A673 (cell line): ENCODE results near the gene SCYL2. TPM values are rescaled to one million over a fixed set of nuclear protein-coding genes. Genes with fewer than 3 reads are reported as not detected.

Experiments
- BruUV-seq: library from RNA; stranded (reverse); fragments of 400-500 nt; replicated peaks from 2 replicates; lab custom pipeline; 2021; lab: Mats Ljungman, UMichigan
- CTCF ChIA-PET: fragments of 300-600 bp; sonication (Branson Sonifier 250); formaldehyde crosslinking; loops from one replicate; lab custom pipeline; 2022; ENCODE audit warnings: antibody characterized with exemption; lab: Charles Lee
- POLR2A ChIA-PET: fragments of 300-600 bp; sonication (Branson Sonifier 250); formaldehyde crosslinking; loops from one replicate; lab custom pipeline; 2022; ENCODE audit warnings: antibody characterized with exemption; ENCODE audit not compliant: low non-redundant PET; lab: Charles Lee
- DNase-seq: peaks from one replicate; pipeline ENCODE4 v3.0.0-alpha.2; 2015; ENCODE audit warnings: low spot score
- H3K27ac ChIP-seq: fragments of 200-600 bp; sonication (generic); 2 replicates; pipeline ENCODE4 v1.5.1; 2016; ENCODE audit warnings: mixed run types, low read depth, mild to moderate bottlenecking, mixed read lengths, antibody characterized with exemption, low read length; ENCODE audit not compliant: poor library complexity, severe bottlenecking
- H3K27me3 ChIP-seq: fragments of 200-600 bp; sonication (generic); replicated peaks from 2 replicates; pipeline ENCODE4 v1.6.1; 2017; ENCODE audit warnings: mixed run types, low read depth, mild to moderate bottlenecking, mixed read lengths, antibody characterized with exemption, low read length; ENCODE audit not compliant: insufficient read depth, poor library complexity
- H3K36me3 ChIP-seq: fragments of 200-600 bp; sonication (generic); 2 replicates; pipeline ENCODE4 v1.6.1; 2016; ENCODE audit warnings: mixed run types, mild to moderate bottlenecking, mixed read lengths, antibody characterized with exemption, low read length; ENCODE audit not compliant: insufficient read depth, poor library complexity, severe bottlenecking
- H3K4me1 ChIP-seq: fragments of 200-600 bp; sonication (generic); 2 replicates; pipeline ENCODE4 v1.6.1; 2017; ENCODE audit warnings: mixed run types, mild to moderate bottlenecking, mixed read lengths, antibody characterized with exemption, low read length; ENCODE audit not compliant: insufficient read depth, poor library complexity, severe bottlenecking
- H3K4me3 ChIP-seq: fragments of 200-600 bp; sonication (generic); 2 replicates; pipeline ENCODE4 v1.5.1; 2016; ENCODE audit warnings: low read depth, mixed run types, mild to moderate bottlenecking, mixed read lengths, low read length; ENCODE audit not compliant: poor library complexity, severe bottlenecking
- H3K9me3 ChIP-seq: fragments of 200-600 bp; sonication (generic); 2 replicates; pipeline ENCODE4 v1.6.1; 2016; ENCODE audit warnings: mixed run types, low read depth, mild to moderate bottlenecking, mixed read lengths, antibody characterized with exemption, low read length; ENCODE audit not compliant: poor library complexity, severe bottlenecking
- EZH2 ChIP-seq: fragments of 200-600 bp; sonication (generic); IDR thresholded peaks from 2 replicates; pipeline ENCODE4 v1.6.1; 2017; ENCODE audit warnings: borderline replicate concordance, low read depth, mild to moderate bottlenecking, mixed read lengths, antibody characterized with exemption, low read length; ENCODE audit not compliant: poor library complexity, severe bottlenecking
- intact Hi-C: fragments of 100-400 bp; cut with micrococcal nuclease; formaldehyde crosslinking; loops from one replicate; pipeline ENCODE4 v1.10.0; 2022; ENCODE audit not compliant: unreplicated experiment
- total RNA-seq: library from RNA; stranded (reverse); gene quantifications from 2 replicates; pipeline ENCODE4 v1.2.3, GENCODE V29; 2021
- TF ChIP-seq, protein P1 (sequence below): fragments of 300-800, 200-600 bp; sonication (generic); conservative IDR thresholded peaks from 2 replicates; pipeline ENCODE4 v1.5.1; 2017; ENCODE audit warnings: low read depth, mild to moderate bottlenecking, antibody characterized with exemption, low read length, moderate library complexity, mixed read lengths

The SCYL2 gene
- total RNA-seq, 1 experiment from 2014 or later = 61.3 TPM

DNA sequence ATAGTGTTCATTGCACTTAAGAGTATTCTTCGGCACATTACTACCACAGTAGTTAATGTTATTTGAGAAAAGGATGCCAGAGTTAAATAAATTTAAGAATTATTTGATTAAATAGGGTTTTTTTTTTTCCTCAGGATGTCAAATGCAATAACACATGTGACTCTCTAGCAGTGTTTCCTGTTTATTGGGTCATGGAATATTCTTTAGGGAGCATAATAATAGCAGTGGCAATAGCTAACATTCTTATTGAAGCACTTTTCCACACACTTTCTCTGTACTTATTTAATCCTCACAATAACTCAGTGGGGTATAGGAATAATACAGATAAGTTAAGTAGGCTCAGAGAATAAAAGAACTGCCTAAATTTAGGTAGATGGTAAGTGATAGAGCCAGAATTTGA is 44.3 kb downstream of the SCYL2 start:
- Histone ChIP-seq H3K4me3 (no peak overlapping the region), H3K4me1 (no peaks in the 10 kb centered on the region), H3K27me3 (no peaks in the 10 kb centered on the region), H3K27ac (no peak overlapping the region), H3K9me3 (no peaks in the 10 kb centered on the region), H3K36me3 (peaks cover 38% of the 10 kb centered on the region)
- TF ChIP-seq EZH2 = no peak
- TF ChIP-seq, protein P1, sequence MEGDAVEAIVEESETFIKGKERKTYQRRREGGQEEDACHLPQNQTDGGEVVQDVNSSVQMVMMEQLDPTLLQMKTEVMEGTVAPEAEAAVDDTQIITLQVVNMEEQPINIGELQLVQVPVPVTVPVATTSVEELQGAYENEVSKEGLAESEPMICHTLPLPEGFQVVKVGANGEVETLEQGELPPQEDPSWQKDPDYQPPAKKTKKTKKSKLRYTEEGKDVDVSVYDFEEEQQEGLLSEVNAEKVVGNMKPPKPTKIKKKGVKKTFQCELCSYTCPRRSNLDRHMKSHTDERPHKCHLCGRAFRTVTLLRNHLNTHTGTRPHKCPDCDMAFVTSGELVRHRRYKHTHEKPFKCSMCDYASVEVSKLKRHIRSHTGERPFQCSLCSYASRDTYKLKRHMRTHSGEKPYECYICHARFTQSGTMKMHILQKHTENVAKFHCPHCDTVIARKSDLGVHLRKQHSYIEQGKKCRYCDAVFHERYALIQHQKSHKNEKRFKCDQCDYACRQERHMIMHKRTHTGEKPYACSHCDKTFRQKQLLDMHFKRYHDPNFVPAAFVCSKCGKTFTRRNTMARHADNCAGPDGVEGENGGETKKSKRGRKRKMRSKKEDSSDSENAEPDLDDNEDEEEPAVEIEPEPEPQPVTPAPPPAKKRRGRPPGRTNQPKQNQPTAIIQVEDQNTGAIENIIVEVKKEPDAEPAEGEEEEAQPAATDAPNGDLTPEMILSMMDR = no peak
- ChIA-PET POLR2A (interaction anchor here (0.6 kb wide), 1 partner anchor 110 kb away, joined by 6 read pairs; no protein-coding TSS in a partner anchor), CTCF (no interaction called here)
- peak; percentile 1 for DNase-seq
- intact Hi-C loops = no loop called here
- no TSS peak for BruUV-seq

DNA sequence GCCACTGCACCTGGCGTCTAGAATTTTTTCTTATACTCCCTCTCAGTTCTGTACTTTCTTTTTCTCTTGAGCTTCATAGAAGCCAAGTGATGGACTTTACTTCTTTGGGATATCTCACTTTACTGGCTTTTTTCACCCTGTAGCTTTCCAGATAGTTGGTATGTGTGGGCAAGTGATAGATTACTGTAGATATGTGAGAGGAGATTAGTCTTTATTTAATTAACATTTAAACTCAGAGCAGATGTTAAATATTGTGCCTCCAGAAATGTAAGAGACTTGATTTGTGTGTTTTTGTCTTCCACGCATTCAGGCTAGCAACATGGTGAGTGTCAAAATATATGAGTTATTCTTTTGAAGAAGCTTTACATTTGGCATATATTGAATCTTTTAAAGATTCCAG is 50.4 kb downstream of the SCYL2 start:
- Histone ChIP-seq H3K27ac (no peak overlapping the region), H3K36me3 (peaks cover 33% of the 10 kb centered on the region), H3K27me3 (no peaks in the 10 kb centered on the region), H3K4me3 (no peak overlapping the region), H3K4me1 (no peaks in the 10 kb centered on the region), H3K9me3 (no peaks in the 10 kb centered on the region)
- DNase-seq = no peak
- intact Hi-C loops = no loop called here
- no TSS peak for BruUV-seq
- TF ChIP-seq, protein P1 = no peak
- TF ChIP-seq EZH2 = no peak
- CTCF ChIA-PET = interaction anchor here (0.7 kb wide), 1 partner anchor 545 kb away, joined by 3 read pairs; no protein-coding TSS in a partner anchor
- POLR2A ChIA-PET = no interaction called here

DNA sequence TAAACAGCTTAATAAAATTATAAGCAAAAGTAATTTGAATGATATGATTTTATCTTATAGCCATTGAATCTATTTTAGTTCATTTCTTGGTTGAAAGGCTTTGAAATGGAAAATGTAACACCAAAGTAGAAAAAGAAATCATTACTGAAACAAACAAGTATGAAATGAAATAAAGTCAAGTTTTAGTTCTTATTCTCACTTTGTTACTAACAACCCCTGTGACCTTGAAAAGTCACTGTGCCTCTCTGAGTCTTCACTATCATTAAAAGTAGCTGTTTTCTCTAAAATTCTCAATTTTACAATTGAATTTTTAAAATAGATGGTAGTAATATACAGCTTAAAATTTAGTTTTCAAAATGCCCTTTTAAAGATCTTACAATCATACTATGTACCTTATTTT is 57.5 kb downstream of the SCYL2 start:
- H3K4me1 ChIP-seq = no peaks in the 10 kb centered on the region
- BruUV-seq = no TSS peak
- no peaks in the 10 kb centered on the region for H3K27me3 ChIP-seq
- no peak for TF ChIP-seq EZH2
- TF ChIP-seq, protein P1 = no peak
- no peaks in the 10 kb centered on the region for H3K9me3 ChIP-seq
- no peak overlapping the region for H3K27ac ChIP-seq
- intact Hi-C loops = no loop called here
- H3K4me3 ChIP-seq = no peak overlapping the region
- H3K36me3 ChIP-seq = peaks cover 29% of the 10 kb centered on the region
- ChIA-PET CTCF (no interaction called here), POLR2A (no interaction called here)
- DNase-seq = no peak
